Esophagus muscularis mucosa (tissue), 4 donors: ENCODE data around the gene RASL11B. TPM values are rescaled to one million over a fixed set of nuclear protein-coding genes. Genes with fewer than 3 reads are reported as not detected.
"Not testable (repeated sequence)": the region's sequence is repeated elsewhere in the genome, so short reads cannot be mapped to it uniquely, and the experiment has no call there.

ENCODE experiments used
- DNase-seq: peaks from one replicate; pipeline ENCODE4 v3.0.0-alpha.2; 2017; ENCODE audit errors: extremely low spot score
- H3K27ac ChIP-seq, 4 donors: fragments of 200-600 bp; sonication (generic); replicated peaks in 1 of 4; 1 replicate in 3 of 4; 2 replicates in 1 of 4; pipeline ENCODE4 v1.5.1; 2016 to 2019; ENCODE audit warnings: mild to moderate bottlenecking in 1 of 4
- H3K27me3 ChIP-seq, 4 donors: fragments of 200-600 bp; sonication (generic); one replicate each; pipeline versions ENCODE4 v1.5.1 to v1.6.0; 2016 to 2019
- H3K36me3 ChIP-seq, 4 donors: fragments of 200-600 bp; sonication (generic); one replicate each; pipeline ENCODE4 v1.5.1; 2016 to 2019
- H3K4me1 ChIP-seq, 4 donors: fragments of 200-600 bp; sonication (generic); one replicate each; pipeline ENCODE4 v1.5.1; 2016 to 2019
- H3K4me3 ChIP-seq, 4 donors: fragments of 200-600 bp; sonication (generic); 1 replicate in 2 of 4; 2 replicates in 2 of 4; pipeline ENCODE4 v1.5.1; 2016 to 2019; ENCODE audit warnings: mild to moderate bottlenecking in 4 of 4, moderate library complexity in 1 of 4
- H3K9me3 ChIP-seq, 4 donors: fragments of 200-600 bp; sonication (generic); 1 replicate in 3 of 4; 2 replicates in 1 of 4; pipeline ENCODE4 v1.5.1; 2016 to 2019
- EP300 ChIP-seq: sonication (generic); formaldehyde crosslinking; IDR thresholded peaks from one replicate; pipeline ENCODE4 v1.6.1; 2017; ENCODE audit warnings: antibody characterized with exemption
- POLR2A ChIP-seq: fragments of 450-650 bp; IDR thresholded peaks from one replicate; pipeline ENCODE4 v1.6.1; 2017; ENCODE audit warnings: antibody characterized with exemption, moderate library complexity, mild to moderate bottlenecking, low read depth
- POLR2AphosphoS5 ChIP-seq, 2 donors: sonication (generic); formaldehyde crosslinking; IDR thresholded peaks; one replicate each; pipeline ENCODE4 v1.6.1; 2017; ENCODE audit warnings: antibody characterized with exemption in 2 of 2
- WGBS: methylation state at CpG from one replicate; pipeline ENCODE4 v1.1.5; 2018; 5-methylcytosine and 5-hydroxymethylcytosine counted together
- intact Hi-C: fragments of 100-400 bp; cut with DNase I; formaldehyde crosslinking; loops from one replicate; pipeline ENCODE4 v1.15.1; 2023
- total RNA-seq, 4 donors: library from RNA; depleted of rRNA; stranded (reverse); fragments of >200 nt; gene quantifications; one replicate each; pipeline versions ENCODE4 v1.1.0 to v1.2.1, GENCODE V29; 2016
- TF ChIP-seq, protein P1 (sequence below), 3 experiments: fragments of 200-600 bp in 2 of 3; fragments of 450-650 bp in 1 of 3; sonication (generic) in 2 of 3; IDR thresholded peaks; one replicate each; pipeline ENCODE4 v1.5.1; 2017 to 2019; ENCODE audit warnings: antibody characterized with exemption in 3 of 3, mild to moderate bottlenecking in 2 of 3, moderate library complexity in 1 of 3

The RASL11B gene
- total RNA-seq, 4 donors from 2014 or later, result 0.83 to 2.3 (median 1.3) TPM

DNA sequence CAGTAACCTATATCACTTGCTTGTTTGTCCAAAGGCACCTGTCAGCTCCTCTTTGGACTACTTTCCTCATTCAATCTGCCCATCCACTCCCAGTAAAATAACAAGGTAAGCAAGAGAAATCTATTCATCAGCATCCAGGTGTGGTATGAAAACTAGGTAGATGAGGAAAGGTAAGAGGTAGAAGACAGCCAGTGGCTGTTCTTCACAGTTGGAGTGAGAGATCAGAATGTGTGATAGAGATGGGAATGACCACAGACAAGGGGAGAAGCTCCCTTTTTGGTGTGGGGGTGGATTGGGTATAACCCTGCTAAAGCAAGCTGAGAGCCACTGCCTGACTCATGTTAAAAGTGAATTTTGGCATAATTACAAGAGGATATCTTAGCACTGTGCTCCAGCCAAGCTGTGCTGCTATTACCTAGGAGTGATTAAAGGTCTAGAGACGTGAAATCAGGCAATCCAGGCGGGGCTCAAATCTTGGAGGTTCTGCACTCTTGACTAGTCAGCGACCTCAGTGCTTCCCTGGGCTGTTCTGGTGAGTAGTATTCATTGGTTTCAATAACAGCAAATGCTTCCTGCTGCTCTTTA is 28.1 kb upstream of the RASL11B start:
- Histone ChIP-seq H3K36me3 (no peaks in the 10 kb centered on the region), H3K4me1 (peaks cover 0 to 13% (median 0%) of the 10 kb centered on the region in 4 donors), H3K9me3 (no peaks in the 10 kb centered on the region), H3K4me3 (no peak overlapping the region), H3K27ac (no peak overlapping the region), H3K27me3 (no peaks in the 10 kb centered on the region)
- 84% methylated on average over 3 of the region's 3 CpGs for WGBS
- TF ChIP-seq POLR2AphosphoS5 (IDR thresholded peaks at IDR 0.05), result no peak
- TF ChIP-seq POLR2A, result no peak
- TF ChIP-seq, protein P1, sequence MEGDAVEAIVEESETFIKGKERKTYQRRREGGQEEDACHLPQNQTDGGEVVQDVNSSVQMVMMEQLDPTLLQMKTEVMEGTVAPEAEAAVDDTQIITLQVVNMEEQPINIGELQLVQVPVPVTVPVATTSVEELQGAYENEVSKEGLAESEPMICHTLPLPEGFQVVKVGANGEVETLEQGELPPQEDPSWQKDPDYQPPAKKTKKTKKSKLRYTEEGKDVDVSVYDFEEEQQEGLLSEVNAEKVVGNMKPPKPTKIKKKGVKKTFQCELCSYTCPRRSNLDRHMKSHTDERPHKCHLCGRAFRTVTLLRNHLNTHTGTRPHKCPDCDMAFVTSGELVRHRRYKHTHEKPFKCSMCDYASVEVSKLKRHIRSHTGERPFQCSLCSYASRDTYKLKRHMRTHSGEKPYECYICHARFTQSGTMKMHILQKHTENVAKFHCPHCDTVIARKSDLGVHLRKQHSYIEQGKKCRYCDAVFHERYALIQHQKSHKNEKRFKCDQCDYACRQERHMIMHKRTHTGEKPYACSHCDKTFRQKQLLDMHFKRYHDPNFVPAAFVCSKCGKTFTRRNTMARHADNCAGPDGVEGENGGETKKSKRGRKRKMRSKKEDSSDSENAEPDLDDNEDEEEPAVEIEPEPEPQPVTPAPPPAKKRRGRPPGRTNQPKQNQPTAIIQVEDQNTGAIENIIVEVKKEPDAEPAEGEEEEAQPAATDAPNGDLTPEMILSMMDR (IDR thresholded peaks at IDR 0.05), result no peak
- TF ChIP-seq EP300, result no peak
- intact Hi-C loops, result no loop called here
- DNase-seq, result no peak

DNA sequence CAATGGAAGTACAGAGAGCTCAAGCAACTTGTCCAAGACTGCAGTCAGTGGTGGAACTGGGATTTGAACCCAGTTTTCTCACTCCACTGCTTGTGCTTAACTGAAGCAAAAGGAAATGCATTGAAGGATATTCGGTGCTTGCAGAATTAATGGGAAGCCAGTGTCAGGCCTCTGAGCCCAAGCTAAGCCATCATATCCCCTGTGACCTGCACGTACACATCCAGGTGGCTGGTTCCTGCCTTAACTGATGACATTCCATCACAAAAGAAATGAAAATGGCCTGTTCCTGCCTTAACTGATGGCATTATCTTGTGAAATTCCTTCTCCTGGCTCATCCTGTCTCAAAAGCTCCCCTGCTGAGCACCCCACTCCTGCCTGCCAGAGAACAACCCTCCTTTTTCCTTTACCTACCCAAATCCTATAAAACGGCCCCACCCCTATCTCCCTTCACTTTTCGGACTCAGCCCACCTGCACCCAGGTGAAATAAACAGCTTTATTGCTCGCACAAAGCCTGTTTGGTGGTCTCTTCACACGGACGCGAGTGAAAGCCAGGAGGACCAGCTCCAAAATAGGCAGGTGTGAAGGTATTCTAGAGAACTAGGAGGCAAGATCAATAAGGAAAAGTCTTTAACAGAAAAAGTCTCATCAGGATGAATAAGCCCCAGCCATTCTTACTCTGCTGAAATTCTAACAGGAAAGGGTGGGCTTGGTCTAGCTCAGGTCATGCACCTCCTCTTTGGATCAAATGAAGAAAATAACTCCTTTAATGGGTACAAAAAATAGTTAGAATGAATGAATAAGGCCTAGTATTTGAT is 27.3 kb upstream of the RASL11B start:
- 94% methylated on average over 8 of the region's 8 CpGs for WGBS
- intact Hi-C loops, H3K27ac ChIP-seq, H3K4me3 ChIP-seq, DNase-seq, H3K9me3 ChIP-seq, H3K36me3 ChIP-seq, H3K27me3 ChIP-seq: not testable (repeated sequence)
- peaks cover 0 to 14% (median 0%) of the 10 kb centered on the region in 4 donors for H3K4me1 ChIP-seq

DNA sequence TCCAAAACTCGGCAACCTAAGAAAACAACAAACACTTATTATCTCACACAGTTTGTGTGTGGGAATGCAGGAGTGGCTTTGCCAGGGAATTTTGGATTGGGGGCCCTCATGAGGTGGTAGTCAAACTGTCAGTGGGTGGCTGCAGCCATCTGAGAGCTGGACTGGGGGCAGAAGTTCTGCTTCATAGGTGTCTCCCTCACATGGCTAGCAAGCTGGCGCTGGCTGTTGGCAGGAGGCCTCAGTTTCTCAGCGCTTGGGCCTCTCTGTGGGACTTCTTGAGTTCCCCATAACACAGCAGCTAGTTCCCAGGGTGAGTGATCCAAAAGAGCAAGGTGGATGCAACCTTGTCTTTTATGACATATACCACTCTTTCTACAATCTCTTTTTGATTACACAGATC is 26.0 kb upstream of the RASL11B start:
- TF ChIP-seq EP300, result no peak
- no peak for TF ChIP-seq POLR2A
- no peak for TF ChIP-seq POLR2AphosphoS5 (IDR thresholded peaks at IDR 0.05)
- TF ChIP-seq, protein P1 (IDR thresholded peaks at IDR 0.05), result no peak
- no peak overlapping the region for H3K4me3 ChIP-seq
- H3K27ac ChIP-seq, result no peak overlapping the region
- 95% methylated on average over 3 of the region's 3 CpGs for WGBS
- intact Hi-C loops, result no loop called here
- no peaks in the 10 kb centered on the region for H3K27me3 ChIP-seq
- no peaks in the 10 kb centered on the region for H3K36me3 ChIP-seq
- peaks cover 0 to 16% (median 0%) of the 10 kb centered on the region in 4 donors for H3K4me1 ChIP-seq
- no peak for DNase-seq
- no peaks in the 10 kb centered on the region for H3K9me3 ChIP-seq

DNA sequence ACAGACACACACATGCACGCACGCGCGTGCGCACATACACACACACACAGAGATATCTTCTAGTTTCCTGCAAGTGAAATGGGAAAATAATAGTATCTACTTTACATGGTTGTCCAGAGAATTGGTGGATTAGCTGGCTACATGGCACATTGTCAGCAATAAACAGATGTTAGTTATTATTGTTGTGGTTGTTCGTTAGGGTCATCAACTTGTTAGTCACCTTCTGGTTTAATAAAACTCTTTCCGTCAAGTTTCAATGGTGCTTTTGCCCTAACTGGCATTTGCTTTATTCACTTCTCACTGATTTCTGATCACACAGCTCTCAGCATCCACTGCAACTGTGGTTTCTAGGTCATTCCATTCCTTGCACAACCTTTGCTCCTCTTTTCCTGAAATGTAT is 25.4 kb upstream of the RASL11B start:
- H3K27me3 ChIP-seq, result no peaks in the 10 kb centered on the region
- H3K4me3 ChIP-seq, result no peak overlapping the region
- no peak for TF ChIP-seq POLR2AphosphoS5 (IDR thresholded peaks at IDR 0.05)
- TF ChIP-seq EP300, result no peak
- peaks cover 4 to 21% (median 5%) of the 10 kb centered on the region in 4 donors for H3K4me1 ChIP-seq
- no peak overlapping the region for H3K27ac ChIP-seq
- H3K36me3 ChIP-seq, result no peaks in the 10 kb centered on the region
- no peak for DNase-seq
- WGBS, result 96% methylated on average over 7 of the region's 7 CpGs
- H3K9me3 ChIP-seq, result no peaks in the 10 kb centered on the region
- intact Hi-C loops, result no loop called here

DNA sequence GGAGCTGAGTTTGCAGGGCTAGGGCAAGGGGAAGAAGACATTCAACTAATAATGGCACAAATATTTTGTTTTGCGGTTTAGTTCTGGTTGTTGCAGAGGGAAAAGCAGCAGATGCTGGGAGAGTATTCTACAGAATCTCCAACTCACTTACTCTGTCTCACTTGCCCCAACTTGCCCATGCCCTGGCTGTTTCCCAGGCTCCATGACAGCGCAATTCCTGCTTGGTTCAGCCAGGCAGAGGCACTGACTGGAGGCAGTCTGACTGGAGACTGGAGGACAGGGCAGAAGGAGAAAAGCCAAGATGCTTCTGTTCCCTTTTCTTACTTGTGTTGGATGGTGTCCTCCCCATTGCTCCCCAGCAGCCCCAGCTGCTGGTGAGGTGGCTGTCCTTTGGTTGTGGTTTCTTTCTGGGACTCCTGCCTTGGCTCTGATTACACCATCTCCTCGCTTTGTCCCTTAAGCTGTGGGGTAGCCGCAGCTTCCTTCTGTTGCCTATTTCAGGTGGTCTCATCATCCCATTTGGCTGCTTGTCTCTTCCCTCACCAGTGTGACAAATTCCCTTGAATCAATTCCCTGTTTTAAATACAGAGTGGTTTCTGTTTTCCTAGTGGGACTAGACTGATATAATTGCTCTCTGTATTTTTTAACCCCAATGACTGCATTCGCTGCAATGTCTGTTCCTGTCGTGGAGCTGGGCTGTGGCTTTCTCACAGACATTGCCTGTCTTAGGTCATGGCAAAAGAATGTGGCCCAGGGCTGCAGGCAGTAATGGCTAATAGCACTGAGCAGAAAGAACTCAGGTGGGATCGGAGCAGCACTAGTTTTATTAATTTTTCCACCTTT is 24.2 kb upstream of the RASL11B start:
- WGBS, result 81% methylated on average over 7 of the region's 7 CpGs
- TF ChIP-seq, protein P1 (IDR thresholded peaks at IDR 0.05), result no peak
- TF ChIP-seq EP300 (no peak), POLR2A (no peak), POLR2AphosphoS5 (IDR thresholded peaks at IDR 0.05) (no peak)
- no peak for DNase-seq
- Histone ChIP-seq H3K4me1 (peaks cover 16 to 34% (median 17%) of the 10 kb centered on the region in 4 donors), H3K9me3 (no peaks in the 10 kb centered on the region), H3K27me3 (no peaks in the 10 kb centered on the region), H3K36me3 (no peaks in the 10 kb centered on the region), H3K27ac (no peak overlapping the region), H3K4me3 (no peak overlapping the region)
- intact Hi-C loops, result no loop called here
